Esophagus (tissue), 2 donors: ENCODE results near the gene PRKCD. TPM values are rescaled to one million over a fixed set of nuclear protein-coding genes. Genes with fewer than 3 reads are reported as not detected.
A peak's percentile ranks its signal among the peaks of the same experiment; 100 is the strongest.

Experiments used
- H3K27ac ChIP-seq, 2 donors: one replicate each; pipeline ENCODE4 v1.5.1; 2013; ENCODE audit warnings: low read depth in 2 of 2, mild to moderate bottlenecking in 2 of 2, inconsistent platforms in 1 of 2, low read length in 1 of 2, moderate library complexity in 1 of 2
- H3K27me3 ChIP-seq, 2 donors: one replicate each; pipeline ENCODE4 v1.6.1; 2013; ENCODE audit warnings: low read length in 2 of 2, control low read depth in 1 of 2, mild to moderate bottlenecking in 1 of 2; ENCODE audit not compliant: insufficient read depth in 2 of 2, control insufficient read depth in 1 of 2
- H3K36me3 ChIP-seq, 2 donors: one replicate each; pipeline ENCODE4 v1.6.1; 2013; ENCODE audit warnings: low read length in 1 of 2; ENCODE audit not compliant: control insufficient read depth in 2 of 2, insufficient read depth in 2 of 2
- H3K4me1 ChIP-seq, 2 donors: one replicate each; pipeline ENCODE4 v1.6.1; 2013; ENCODE audit warnings: low read length in 1 of 2; ENCODE audit not compliant: control insufficient read depth in 2 of 2, insufficient read depth in 2 of 2
- H3K4me3 ChIP-seq, 2 donors: one replicate each; pipeline ENCODE4 v1.5.1; 2013; ENCODE audit warnings: low read length in 2 of 2, mild to moderate bottlenecking in 2 of 2, low read depth in 1 of 2, moderate library complexity in 1 of 2
- H3K9me3 ChIP-seq, 2 donors: one replicate each; pipeline ENCODE4 v1.6.1; 2013; ENCODE audit warnings: mild to moderate bottlenecking in 2 of 2, low read depth in 1 of 2, low read length in 1 of 2, moderate library complexity in 1 of 2; ENCODE audit not compliant: control insufficient read depth in 2 of 2, insufficient read depth in 1 of 2
- WGBS, 2 donors: extraction: QIAGEN DNeasy Blood & Tissue Kit; methylation state at CpG; one replicate each; pipeline ENCODE4 v1.1.7; 2013; 5-methylcytosine and 5-hydroxymethylcytosine counted together
- polyA plus RNA-seq, 2 donors: library from polyadenylated mRNA; stranded (reverse); fragments of 200-250 nt; gene quantifications; one replicate each; pipeline ENCODE4 v1.2.3, GENCODE V29; 2013
- donor health status: healthy with polysubstance abuse.
- donor health status: Bipolar disorder and iron deficiency.

PRKCD gene
- polyA plus RNA-seq, 2 donors = 19.8 to 22.2 TPM

GRCh38 chr3:53178246-53178645 is 17.2 kb downstream of the PRKCD start:
- WGBS, 2 donors = 95 to 96% methylated on average over 15 of the region's 15 CpGs
- Histone ChIP-seq H3K36me3 (peaks cover 28 to 56% of the 10 kb centered on the region in 2 donors), H3K9me3 (no peaks in the 10 kb centered on the region), H3K27ac (no peak overlapping the region), H3K4me3 (no peak overlapping the region), H3K4me1 (peaks cover 0 to 3% of the 10 kb centered on the region in 2 donors), H3K27me3 (no peaks in the 10 kb centered on the region)

- H3K4me1 ChIP-seq = peaks cover 0 to 3% of the 10 kb centered on the region in 2 donors
- H3K36me3 ChIP-seq = peaks cover 28 to 61% of the 10 kb centered on the region in 2 donors
- no peaks in the 10 kb centered on the region for H3K27me3 ChIP-seq
- H3K27ac ChIP-seq = no peak overlapping the region
- 92 to 94% methylated on average over 20 of the region's 20 CpGs for WGBS, 2 donors
- H3K9me3 ChIP-seq = no peaks in the 10 kb centered on the region
- H3K4me3 ChIP-seq = no peak overlapping the region
Measured at GRCh38 chr3:53179580-53179979, 18.6 kb downstream of the PRKCD start.

GRCh38 chr3:53180305-53181023 is 19.5 kb downstream of the PRKCD start:
- peaks cover 28 to 64% of the 10 kb centered on the region in 2 donors for H3K36me3 ChIP-seq
- no peak overlapping the region for H3K27ac ChIP-seq

GRCh38 chr3:53181024-53181371 is 20.0 kb downstream of the PRKCD start:
- H3K4me1 ChIP-seq = peaks cover 0 to 3% of the 10 kb centered on the region in 2 donors
- H3K27me3 ChIP-seq = no peaks in the 10 kb centered on the region
- no peaks in the 10 kb centered on the region for H3K9me3 ChIP-seq
- H3K36me3 ChIP-seq = peaks cover 33 to 64% of the 10 kb centered on the region in 2 donors
- no peak overlapping the region for H3K4me3 ChIP-seq
- 77 to 80% methylated on average over 4 of the region's 4 CpGs for WGBS, 2 donors
- no peak overlapping the region for H3K27ac ChIP-seq

More at GRCh38 chr3:53180305-53181023, 19.5 kb downstream of the PRKCD start:
- Histone ChIP-seq H3K4me1 (peaks cover 0 to 3% of the 10 kb centered on the region in 2 donors), H3K4me3 (no peak overlapping the region), H3K9me3 (no peaks in the 10 kb centered on the region), H3K27me3 (no peaks in the 10 kb centered on the region)
- WGBS, 2 donors = 82 to 84% methylated on average over 11 of the region's 11 CpGs

- Histone ChIP-seq H3K4me3 (no peak overlapping the region), H3K36me3 (peaks cover 37 to 65% of the 10 kb centered on the region in 2 donors)
- WGBS, 2 donors = 94 to 96% methylated on average over 11 of the region's 11 CpGs
Measured at GRCh38 chr3:53181528-53181927, 20.5 kb downstream of the PRKCD start.

GRCh38 chr3:53182764-53183355 is 21.9 kb downstream of the PRKCD start:
- H3K9me3 ChIP-seq = no peaks in the 10 kb centered on the region
- H3K4me1 ChIP-seq = no peaks in the 10 kb centered on the region
- 86 to 87% methylated on average over 20 of the region's 20 CpGs for WGBS, 2 donors

More at GRCh38 chr3:53181528-53181927, 20.5 kb downstream of the PRKCD start:
- Histone ChIP-seq H3K9me3 (no peaks in the 10 kb centered on the region), H3K4me1 (no peaks in the 10 kb centered on the region), H3K27ac (no peak overlapping the region), H3K27me3 (no peaks in the 10 kb centered on the region)

GRCh38 chr3:53183514-53183913 is 22.5 kb downstream of the PRKCD start:
- 90 to 91% methylated on average over 9 of the region's 9 CpGs for WGBS, 2 donors

More at GRCh38 chr3:53182764-53183355, 21.9 kb downstream of the PRKCD start:
- Histone ChIP-seq H3K27me3 (no peaks in the 10 kb centered on the region), H3K4me3 (no peak overlapping the region), H3K36me3 (peaks cover 39 to 74% of the 10 kb centered on the region in 2 donors), H3K27ac (peak overlapping the region in 1 of 2 donors; percentile 11)

GRCh38 chr3:53184701-53185100 is 23.7 kb downstream of the PRKCD start:
- no peaks in the 10 kb centered on the region for H3K27me3 ChIP-seq
- no peak overlapping the region for H3K27ac ChIP-seq
- H3K4me1 ChIP-seq = no peaks in the 10 kb centered on the region
- H3K9me3 ChIP-seq = no peaks in the 10 kb centered on the region
- H3K4me3 ChIP-seq = no peak overlapping the region
- peaks cover 37 to 73% of the 10 kb centered on the region in 2 donors for H3K36me3 ChIP-seq
- WGBS, 2 donors = 93 to 95% methylated on average over 7 of the region's 7 CpGs

More at GRCh38 chr3:53183514-53183913, 22.5 kb downstream of the PRKCD start:
- Histone ChIP-seq H3K4me1 (no peaks in the 10 kb centered on the region), H3K27ac (no peak overlapping the region), H3K36me3 (peaks cover 38 to 72% of the 10 kb centered on the region in 2 donors), H3K9me3 (no peaks in the 10 kb centered on the region), H3K27me3 (no peaks in the 10 kb centered on the region), H3K4me3 (no peak overlapping the region)

- peaks cover 33 to 72% of the 10 kb centered on the region in 2 donors for H3K36me3 ChIP-seq
- 92 to 94% methylated on average over 20 of the region's 20 CpGs for WGBS, 2 donors
Measured at GRCh38 chr3:53185761-53186465, 24.9 kb downstream of the PRKCD start.

More at GRCh38 chr3:53185761-53186465, 24.9 kb downstream of the PRKCD start:
- Histone ChIP-seq H3K9me3 (no peaks in the 10 kb centered on the region), H3K4me3 (no peak overlapping the region), H3K4me1 (no peaks in the 10 kb centered on the region), H3K27me3 (no peaks in the 10 kb centered on the region), H3K27ac (no peak overlapping the region)
